Suprapubic skin (tissue), 4 donors: ENCODE data around the gene NKAP. TPM values are rescaled to one million over a fixed set of nuclear protein-coding genes. Genes with fewer than 3 reads are reported as not detected.
A peak's percentile ranks its signal among the peaks of the same experiment; 100 is the strongest.

ENCODE experiments used
- DNase-seq, 2 donors: peaks; one replicate each; pipeline ENCODE4 v3.0.0-alpha.2; 2019; ENCODE audit warnings: low spot score in 2 of 2
- H3K27ac ChIP-seq: fragments of 200-600 bp; sonication (generic); one replicate; pipeline ENCODE4 v1.5.1; 2019
- H3K27me3 ChIP-seq: fragments of 200-600 bp; sonication (generic); one replicate; pipeline ENCODE4 v1.5.1; 2019
- H3K36me3 ChIP-seq: fragments of 200-600 bp; sonication (generic); one replicate; pipeline ENCODE4 v1.5.1; 2019
- H3K4me1 ChIP-seq: fragments of 200-600 bp; sonication (generic); one replicate; pipeline ENCODE4 v1.5.1; 2019
- H3K4me3 ChIP-seq: fragments of 200-600 bp; sonication (generic); one replicate; pipeline ENCODE4 v1.5.1; 2019; ENCODE audit warnings: mild to moderate bottlenecking
- H3K9me3 ChIP-seq: fragments of 200-600 bp; sonication (generic); one replicate; pipeline ENCODE4 v1.5.1; 2019
- CTCF ChIP-seq, 2 donors: fragments of 200-600 bp in 1 of 2; fragments of 450-650 bp in 1 of 2; sonication (generic) in 1 of 2; IDR thresholded peaks; one replicate each; pipeline ENCODE4 v1.5.1; 2016 to 2019; ENCODE audit warnings: antibody characterized with exemption in 2 of 2, mild to moderate bottlenecking in 1 of 2, moderate library complexity in 1 of 2
- EP300 ChIP-seq: sonication (generic); formaldehyde crosslinking; IDR thresholded peaks from one replicate; pipeline ENCODE4 v1.6.1; 2017; ENCODE audit warnings: antibody characterized with exemption
- POLR2A ChIP-seq, 2 donors: fragments of 450-650 bp; IDR thresholded peaks; one replicate each; pipeline ENCODE4 v1.6.1; 2017; ENCODE audit warnings: antibody characterized with exemption in 2 of 2, mild to moderate bottlenecking in 2 of 2, moderate library complexity in 2 of 2
- POLR2AphosphoS5 ChIP-seq, 3 donors: sonication (generic); formaldehyde crosslinking; IDR thresholded peaks; one replicate each; pipeline ENCODE4 v1.6.1; 2017; ENCODE audit warnings: antibody characterized with exemption in 3 of 3
- WGBS: methylation state at CpG from one replicate; pipeline ENCODE4 v1.1.5; 2018; 5-methylcytosine and 5-hydroxymethylcytosine counted together
- total RNA-seq, 4 donors: library from RNA; depleted of rRNA; stranded (reverse); fragments of >200 nt; gene quantifications; one replicate each; pipeline ENCODE4 v1.1.0, GENCODE V29; 2016

The NKAP gene
- total RNA-seq, 4 donors from 2014 or later, result 4.0 to 11.7 (median 6.5) TPM

- Histone ChIP-seq H3K27me3 (no peaks in the 10 kb centered on the region), H3K27ac (no peak overlapping the region), H3K4me3 (no peak overlapping the region), H3K4me1 (no peaks in the 10 kb centered on the region), H3K36me3 (no peaks in the 10 kb centered on the region), H3K9me3 (no peaks in the 10 kb centered on the region)
- no peak for TF ChIP-seq CTCF (IDR thresholded peaks at IDR 0.05)
- no peak for TF ChIP-seq POLR2A (IDR thresholded peaks at IDR 0.05)
- no peak for TF ChIP-seq POLR2AphosphoS5 (IDR thresholded peaks at IDR 0.05)
- no peak for TF ChIP-seq EP300
- WGBS, result 74% methylated on average over 11 of the region's 11 CpGs
- DNase-seq, result no peak
These were observed 57.8 kb downstream of the NKAP start for GRCh38 chrX:119885554-119886428.

- TF ChIP-seq POLR2AphosphoS5 (IDR thresholded peaks at IDR 0.05) (no peak), CTCF (IDR thresholded peaks at IDR 0.05) (peak in 1 of 2 donors; percentile 53)
- Histone ChIP-seq H3K4me1 (no peaks in the 10 kb centered on the region), H3K27ac (no peak overlapping the region), H3K27me3 (no peaks in the 10 kb centered on the region), H3K36me3 (peaks cover 16% of the 10 kb centered on the region), H3K9me3 (no peaks in the 10 kb centered on the region), H3K4me3 (no peak overlapping the region)
- WGBS, result 65% methylated on average over 11 of the region's 11 CpGs
- DNase-seq, result no peak
These were observed 62.8 kb downstream of the NKAP start for GRCh38 chrX:119880552-119881437.

GRCh38 chrX:119880076-119880475 lies 63.5 kb downstream of the NKAP start:
- WGBS, result 80% methylated on average over 5 of the region's 5 CpGs
- H3K27ac ChIP-seq, result no peak overlapping the region
- no peaks in the 10 kb centered on the region for H3K27me3 ChIP-seq
- H3K4me3 ChIP-seq, result no peak overlapping the region
- no peak for DNase-seq
- no peak for TF ChIP-seq CTCF (IDR thresholded peaks at IDR 0.05)
- no peak for TF ChIP-seq POLR2AphosphoS5 (IDR thresholded peaks at IDR 0.05)
- no peak for TF ChIP-seq POLR2A (IDR thresholded peaks at IDR 0.05)
- TF ChIP-seq EP300, result no peak
- H3K36me3 ChIP-seq, result peaks cover 16% of the 10 kb centered on the region
- no peaks in the 10 kb centered on the region for H3K9me3 ChIP-seq
- H3K4me1 ChIP-seq, result no peaks in the 10 kb centered on the region

DNA sequence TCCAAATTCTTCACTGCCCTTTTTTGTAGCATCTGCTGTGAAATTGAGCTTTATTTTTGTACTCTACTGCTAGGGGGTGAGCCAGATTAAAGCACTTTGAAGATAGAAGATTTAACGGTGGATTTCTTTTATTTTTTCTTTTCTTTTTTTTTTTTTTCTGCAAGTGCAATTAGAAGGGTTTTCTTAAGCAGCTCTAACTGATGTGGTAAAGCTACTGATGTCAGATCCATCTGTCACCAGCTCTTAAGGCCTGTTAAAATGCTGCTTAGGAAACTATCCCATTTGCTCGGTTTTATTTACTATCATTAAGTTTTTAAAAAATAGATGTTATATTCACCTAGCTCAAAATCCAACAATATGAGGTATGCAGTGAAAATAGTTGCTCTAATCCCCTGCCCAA lies 64.8 kb downstream of the NKAP start:
- Histone ChIP-seq H3K4me3 (no peak overlapping the region), H3K9me3 (no peaks in the 10 kb centered on the region), H3K27ac (no peak overlapping the region), H3K36me3 (peaks cover 16% of the 10 kb centered on the region), H3K27me3 (no peaks in the 10 kb centered on the region), H3K4me1 (no peaks in the 10 kb centered on the region)
- DNase-seq, result no peak
- WGBS, result 61% methylated on average over 2 of the region's 2 CpGs
- TF ChIP-seq POLR2AphosphoS5 (IDR thresholded peaks at IDR 0.05) (no peak), CTCF (IDR thresholded peaks at IDR 0.05) (no peak), EP300 (no peak), POLR2A (IDR thresholded peaks at IDR 0.05) (no peak)
